Skeletal muscle cell (primary cell): ENCODE measurements around the gene ANKRD2.
A peak's percentile ranks its signal among the peaks of the same experiment; 100 is the strongest.
"Not testable (repeated sequence)": the region's sequence is repeated elsewhere in the genome, so short reads cannot be mapped to it uniquely, and the experiment has no call there.

Experiments used
- DNase-seq: peaks from one replicate; pipeline ENCODE4 v3.0.0-alpha.2; 2010; ENCODE audit warnings: low read depth
- H3K4me3 ChIP-seq: 2 replicates; pipeline ENCODE4 v1.5.1; 2011; ENCODE audit warnings: low read depth, mild to moderate bottlenecking, control low read depth, low read length, moderate library complexity

The ANKRD2 gene

GRCh38 chr10:97572214-97572989, at the start of gene ANKRD2:
ANKRD2 (plus strand) TSS chr10:97572779; CDS start chr10:97572789, 10 bp downstream.
- no peak for DNase-seq
- no peak within 1 kb of the TSS for H3K4me3 ChIP-seq

GRCh38 chr10:97522937-97523336, 49.6 kb upstream of the ANKRD2 start:
- DNase-seq = no peak
- no peak overlapping the region for H3K4me3 ChIP-seq

- no peak overlapping the region for H3K4me3 ChIP-seq
- no peak for DNase-seq
These were observed 47.5 kb upstream of the ANKRD2 start for GRCh38 chr10:97525086-97525485.

GRCh38 chr10:97525683-97526110, 46.9 kb upstream of the ANKRD2 start:
- no peak overlapping the region for H3K4me3 ChIP-seq
- no peak for DNase-seq

- DNase-seq, H3K4me3 ChIP-seq: not testable (repeated sequence)
These were observed 43.7 kb upstream of the ANKRD2 start for GRCh38 chr10:97528876-97529275.

- no peak overlapping the region for H3K4me3 ChIP-seq
- no peak for DNase-seq
These were observed 42.7 kb upstream of the ANKRD2 start for GRCh38 chr10:97529685-97530465.

- no peak for DNase-seq
- no peak overlapping the region for H3K4me3 ChIP-seq
These were observed 41.1 kb upstream of the ANKRD2 start for GRCh38 chr10:97531401-97531986.

GRCh38 chr10:97532935-97533671, 39.5 kb upstream of the ANKRD2 start:
- no peak overlapping the region for H3K4me3 ChIP-seq
- no peak for DNase-seq

- no peak for DNase-seq
- no peak overlapping the region for H3K4me3 ChIP-seq
These were observed 38.7 kb upstream of the ANKRD2 start for GRCh38 chr10:97533888-97534287.

GRCh38 chr10:97534746-97535367, 37.7 kb upstream of the ANKRD2 start:
- no peak for DNase-seq
- H3K4me3 ChIP-seq = no peak overlapping the region

- no peak for DNase-seq
- H3K4me3 ChIP-seq = no peak overlapping the region
These were observed 35.3 kb upstream of the ANKRD2 start for GRCh38 chr10:97537186-97537869.

- no peak for DNase-seq
- no peak overlapping the region for H3K4me3 ChIP-seq
These were observed 34.2 kb upstream of the ANKRD2 start for GRCh38 chr10:97538411-97538810.

GRCh38 chr10:97538839-97539238, 33.7 kb upstream of the ANKRD2 start:
- H3K4me3 ChIP-seq = no peak overlapping the region
- DNase-seq = no peak

GRCh38 chr10:97539523-97540200, 32.9 kb upstream of the ANKRD2 start:
- no peak overlapping the region for H3K4me3 ChIP-seq
- peak; percentile 80 for DNase-seq

- no peak for DNase-seq
- no peak overlapping the region for H3K4me3 ChIP-seq
These were observed 31.7 kb upstream of the ANKRD2 start for GRCh38 chr10:97540669-97541500.

GRCh38 chr10:97542169-97543024, 30.2 kb upstream of the ANKRD2 start:
- peak; percentile 95 for DNase-seq
- no peak overlapping the region for H3K4me3 ChIP-seq
